Panc1 (cell line): Measurements from ENCODE around the gene AP1G2. TPM values are rescaled to one million over a fixed set of nuclear protein-coding genes. Genes with fewer than 3 reads are reported as not detected.
"Not testable (repeated sequence)": the region's sequence is repeated elsewhere in the genome, so short reads cannot be mapped to it uniquely, and the experiment has no call there.

Source experiments
- ATAC-seq: fragments of 200-7000 bp; cut with Tn5 transposase; 2 replicates; pipeline ENCODE4 v1.9.1; 2020; ENCODE audit warnings: mild to moderate bottlenecking, moderate library complexity
- BruUV-seq: library from RNA; stranded (reverse); fragments of 400-500 nt; replicated peaks from 2 replicates; lab custom pipeline; 2021; lab: Mats Ljungman, UMichigan
- CTCF ChIA-PET: fragments of 300-600 bp; sonication (Branson Sonifier 250); formaldehyde crosslinking; loops from one replicate; lab custom pipeline; 2022; ENCODE audit warnings: antibody characterized with exemption; lab: Charles Lee
- POLR2A ChIA-PET: fragments of 300-600 bp; sonication (Branson Sonifier 250); formaldehyde crosslinking; loops from one replicate; lab custom pipeline; 2022; ENCODE audit warnings: antibody characterized with exemption; lab: Charles Lee
- DNase-seq: peaks from one replicate; pipeline ENCODE4 v3.0.0-alpha.2; 2010; ENCODE audit warnings: low read depth, low spot score
- H3K27ac ChIP-seq: 2 replicates; pipeline ENCODE4 v1.5.1; 2011; ENCODE audit warnings: mild to moderate bottlenecking, low read length, inconsistent platforms
- H3K27me3 ChIP-seq: fragments of 200-500 bp; sonication (Bioruptor generic); 2 replicates; pipeline ENCODE4 v1.6.0; 2014; ENCODE audit warnings: low read length, inconsistent platforms; ENCODE audit not compliant: control insufficient read depth, insufficient read depth
- H3K36me3 ChIP-seq: fragments of 200-500 bp; sonication (Bioruptor generic); 2 replicates; pipeline ENCODE4 v1.5.1; 2014; ENCODE audit warnings: inconsistent platforms, mild to moderate bottlenecking, low read length, moderate library complexity; ENCODE audit not compliant: control insufficient read depth, insufficient read depth
- H3K4me1 ChIP-seq: 2 replicates; pipeline ENCODE4 v1.5.1; 2011; ENCODE audit warnings: inconsistent platforms, mild to moderate bottlenecking, low read length, moderate library complexity; ENCODE audit not compliant: control insufficient read depth, insufficient read depth
- H3K4me3 ChIP-seq, 2 experiments: 2 replicates each; pipeline ENCODE4 v1.5.1; 2011 to 2012; ENCODE audit warnings: low read depth in 2 of 2, low read length in 2 of 2, mild to moderate bottlenecking in 2 of 2, inconsistent platforms in 1 of 2, moderate library complexity in 1 of 2
- H3K9me3 ChIP-seq: fragments of 200-500 bp; sonication (Bioruptor generic); 2 replicates; pipeline ENCODE4 v1.5.1; 2014; ENCODE audit warnings: low read depth, mild to moderate bottlenecking, inconsistent platforms, low read length, moderate library complexity; ENCODE audit not compliant: control insufficient read depth, insufficient read depth
- POLR2AphosphoS5 ChIP-seq: IDR thresholded peaks from 2 replicates; pipeline ENCODE4 v1.6.1; 2012; ENCODE audit warnings: mild to moderate bottlenecking, low read depth, low read length, moderate library complexity
- REST ChIP-seq, 2 experiments: IDR thresholded peaks; 2 replicates each; pipeline ENCODE4 v1.6.1; 2011 to 2012; ENCODE audit warnings: low read depth in 2 of 2, control low read depth in 1 of 2, low read length in 1 of 2, mild to moderate bottlenecking in 1 of 2, moderate library complexity in 1 of 2; ENCODE audit not compliant: insufficient read depth in 1 of 2
- SIN3A ChIP-seq: IDR thresholded peaks from 2 replicates; pipeline ENCODE4 v1.6.1; 2012; ENCODE audit warnings: low read depth, mild to moderate bottlenecking, low read length, moderate library complexity, borderline replicate concordance; ENCODE audit not compliant: insufficient read depth
- TCF7L2 ChIP-seq: IDR thresholded peaks from 2 replicates; pipeline ENCODE4 v1.6.1; 2011; ENCODE audit warnings: mild to moderate bottlenecking, low read depth, low read length, inconsistent platforms
- in situ Hi-C: cut with HindIII; loops from 2 replicates; pipeline ENCODE4 v1.10.0; 2016; ENCODE audit warnings: low sequenced_read_pairs, low pct_unique_long_range_greater_than_20kb
- intact Hi-C: fragments of 100-400 bp; cut with micrococcal nuclease; formaldehyde crosslinking; loops from one replicate; pipeline ENCODE4 v1.10.0; 2022; ENCODE audit not compliant: unreplicated experiment
- total RNA-seq: library from RNA; stranded (reverse); gene quantifications from one replicate; pipeline ENCODE4 v1.2.1, GENCODE V29; 2021; ENCODE audit not compliant: unreplicated experiment
- TF ChIP-seq, protein P1 (sequence below): fragments of 450-650 bp; IDR thresholded peaks from 2 replicates; pipeline ENCODE4 v1.5.1; 2017; ENCODE audit warnings: mild to moderate bottlenecking

AP1G2 gene
- total RNA-seq, 1 experiment from 2014 or later = 61.6 TPM

GRCh38 chr14:23610815-23611289 is 43.3 kb upstream of the AP1G2 start:
- BruUV-seq = no TSS peak
- ChIA-PET POLR2A (no interaction called here), CTCF (interaction anchor here (0.6 kb wide), 1 partner anchor 105 kb away, joined by 4 read pairs; no protein-coding TSS in a partner anchor)
- Histone ChIP-seq H3K4me1 (no peaks in the 10 kb centered on the region), H3K27ac (no peak overlapping the region), H3K36me3 (no peaks in the 10 kb centered on the region), H3K4me3 (no peak overlapping the region), H3K27me3 (peaks cover 6% of the 10 kb centered on the region), H3K9me3 (no peaks in the 10 kb centered on the region)
- in situ Hi-C loops = no loop called here
- DNase-seq (no peak), ATAC-seq (no peak)
- TF ChIP-seq, protein P1, sequence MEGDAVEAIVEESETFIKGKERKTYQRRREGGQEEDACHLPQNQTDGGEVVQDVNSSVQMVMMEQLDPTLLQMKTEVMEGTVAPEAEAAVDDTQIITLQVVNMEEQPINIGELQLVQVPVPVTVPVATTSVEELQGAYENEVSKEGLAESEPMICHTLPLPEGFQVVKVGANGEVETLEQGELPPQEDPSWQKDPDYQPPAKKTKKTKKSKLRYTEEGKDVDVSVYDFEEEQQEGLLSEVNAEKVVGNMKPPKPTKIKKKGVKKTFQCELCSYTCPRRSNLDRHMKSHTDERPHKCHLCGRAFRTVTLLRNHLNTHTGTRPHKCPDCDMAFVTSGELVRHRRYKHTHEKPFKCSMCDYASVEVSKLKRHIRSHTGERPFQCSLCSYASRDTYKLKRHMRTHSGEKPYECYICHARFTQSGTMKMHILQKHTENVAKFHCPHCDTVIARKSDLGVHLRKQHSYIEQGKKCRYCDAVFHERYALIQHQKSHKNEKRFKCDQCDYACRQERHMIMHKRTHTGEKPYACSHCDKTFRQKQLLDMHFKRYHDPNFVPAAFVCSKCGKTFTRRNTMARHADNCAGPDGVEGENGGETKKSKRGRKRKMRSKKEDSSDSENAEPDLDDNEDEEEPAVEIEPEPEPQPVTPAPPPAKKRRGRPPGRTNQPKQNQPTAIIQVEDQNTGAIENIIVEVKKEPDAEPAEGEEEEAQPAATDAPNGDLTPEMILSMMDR = no peak
- TF ChIP-seq TCF7L2 (no peak), SIN3A (no peak), POLR2AphosphoS5 (no peak), REST (IDR thresholded peaks at IDR 0.05; ENCODE audit: insufficient read depth in 1 of 2, low read depth in 2 of 2, low read length in 1 of 2) (no peak)
- intact Hi-C loops = no loop called here

GRCh38 chr14:23610090-23610814 is 42.7 kb upstream of the AP1G2 start:
- DNase-seq (no peak), ATAC-seq (no peak)
- no peak overlapping the region for H3K4me3 ChIP-seq
- H3K4me1 ChIP-seq = no peaks in the 10 kb centered on the region
- BruUV-seq = no TSS peak
- H3K27me3 ChIP-seq = peaks cover 6% of the 10 kb centered on the region
- no peak for TF ChIP-seq TCF7L2
- no peak for TF ChIP-seq SIN3A
- no peak for TF ChIP-seq REST (IDR thresholded peaks at IDR 0.05; ENCODE audit: insufficient read depth in 1 of 2, low read depth in 2 of 2, low read length in 1 of 2)
- no peak for TF ChIP-seq POLR2AphosphoS5
- TF ChIP-seq, protein P1 = no peak
- POLR2A ChIA-PET = no interaction called here
- H3K27ac ChIP-seq = no peak overlapping the region
- no peaks in the 10 kb centered on the region for H3K36me3 ChIP-seq
- in situ Hi-C loops (no loop called here), intact Hi-C loops (no loop called here)
- CTCF ChIA-PET = interaction anchor here (0.6 kb wide), 1 partner anchor 106 kb away, joined by 4 read pairs; no protein-coding TSS in a partner anchor
- H3K9me3 ChIP-seq = no peaks in the 10 kb centered on the region

DNA sequence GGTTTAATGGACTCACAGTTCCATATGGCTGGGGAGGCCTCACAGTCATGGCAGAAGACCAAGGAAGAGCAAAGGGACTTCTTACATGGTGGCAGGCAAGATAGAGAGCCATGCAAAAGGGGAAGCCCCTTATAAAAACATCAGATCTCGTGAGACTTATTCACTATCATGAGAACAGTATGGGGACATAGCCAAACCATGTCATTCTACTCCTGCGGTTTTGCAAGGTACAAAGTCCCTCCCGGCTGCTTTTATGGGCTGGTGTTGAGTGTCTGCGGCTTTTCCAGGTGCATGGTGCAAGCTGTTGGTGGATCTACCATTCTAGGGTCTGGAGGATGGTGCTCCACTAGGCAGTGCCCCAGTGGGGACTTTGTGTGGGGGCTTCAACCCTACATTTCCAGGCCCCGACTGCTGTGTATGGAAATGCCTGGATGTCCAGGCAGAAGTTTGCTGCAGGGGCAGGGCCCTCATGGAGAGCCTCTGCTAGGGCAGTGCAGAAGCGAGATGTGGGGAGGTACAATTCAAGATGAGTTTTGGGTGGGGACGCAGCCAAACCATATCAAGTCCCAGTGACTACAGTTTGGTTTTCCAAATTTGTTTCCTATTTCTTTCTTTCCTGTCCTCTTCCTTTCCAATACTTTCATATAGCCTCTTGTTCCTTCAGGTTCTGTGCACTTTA is 42.0 kb upstream of the AP1G2 start:
- DNase-seq, ATAC-seq, H3K4me1 ChIP-seq, H3K36me3 ChIP-seq, in situ Hi-C loops, H3K27ac ChIP-seq, H3K9me3 ChIP-seq, POLR2A ChIA-PET, intact Hi-C loops, CTCF ChIA-PET, H3K27me3 ChIP-seq, BruUV-seq, H3K4me3 ChIP-seq: not testable (repeated sequence)
